H9 (cell line): ENCODE measurements around the gene ERCC8. TPM values are rescaled to one million over a fixed set of nuclear protein-coding genes. Genes with fewer than 3 reads are reported as not detected.
A peak's percentile ranks its signal among the peaks of the same experiment; 100 is the strongest.

Experiments used
- DNase-seq: peaks from one replicate; pipeline ENCODE4 v3.0.0-alpha.2; 2017
- H2AFZ ChIP-seq: one replicate; pipeline ENCODE4 v1.6.1; 2013; ENCODE audit warnings: mild to moderate bottlenecking, low read length, control low read depth, moderate library complexity
- H2AK5ac ChIP-seq: 2 replicates; pipeline ENCODE4 v1.6.1; 2013; ENCODE audit warnings: low read length, control low read depth, mixed read lengths; ENCODE audit not compliant: insufficient read length
- H2BK120ac ChIP-seq: one replicate; pipeline ENCODE4 v1.6.1; 2013; ENCODE audit warnings: low read depth, mild to moderate bottlenecking, low read length, control low read depth, inconsistent platforms; ENCODE audit not compliant: poor library complexity, severe bottlenecking
- H2BK12ac ChIP-seq: 2 replicates; pipeline ENCODE4 v1.6.1; 2013; ENCODE audit warnings: low read length, control low read depth, mixed read lengths, low read depth; ENCODE audit not compliant: insufficient read length
- H2BK15ac ChIP-seq: 2 replicates; pipeline ENCODE4 v1.6.1; 2013; ENCODE audit warnings: low read depth, low read length, control low read depth
- H2BK20ac ChIP-seq: one replicate; pipeline ENCODE4 v1.6.1; 2013; ENCODE audit warnings: low read depth, mild to moderate bottlenecking, low read length, control low read depth, inconsistent platforms; ENCODE audit not compliant: poor library complexity, severe bottlenecking
- H2BK5ac ChIP-seq: 2 replicates; pipeline ENCODE4 v1.6.1; 2013; ENCODE audit warnings: low read length, control low read depth, mixed read lengths; ENCODE audit not compliant: insufficient read length
- H3K14ac ChIP-seq: 2 replicates; pipeline ENCODE4 v1.6.1; 2013; ENCODE audit warnings: low read length, control low read depth; ENCODE audit not compliant: insufficient read depth
- H3K18ac ChIP-seq: 2 replicates; pipeline ENCODE4 v1.6.1; 2013; ENCODE audit warnings: low read depth, mild to moderate bottlenecking, mixed read lengths, low read length, control low read depth; ENCODE audit not compliant: insufficient read length
- H3K23ac ChIP-seq: 2 replicates; pipeline ENCODE4 v1.6.1; 2013; ENCODE audit warnings: low read length, control low read depth, mixed read lengths, low read depth; ENCODE audit not compliant: insufficient read length
- H3K23me2 ChIP-seq: 2 replicates; pipeline ENCODE4 v1.6.1; 2013; ENCODE audit warnings: low read depth, mild to moderate bottlenecking, mixed read lengths, low read length, control low read depth; ENCODE audit not compliant: insufficient read length, poor library complexity, severe bottlenecking
- H3K27ac ChIP-seq: 2 replicates; pipeline ENCODE4 v1.5.1; 2013; ENCODE audit warnings: low read length, control low read depth, mixed read lengths, low read depth; ENCODE audit not compliant: insufficient read length
- H3K27me3 ChIP-seq: 2 replicates; pipeline ENCODE4 v1.6.1; 2013; ENCODE audit warnings: low read length, control low read depth, inconsistent platforms; ENCODE audit not compliant: insufficient read depth
- H3K4ac ChIP-seq: 2 replicates; pipeline ENCODE4 v1.6.1; 2013; ENCODE audit warnings: low read depth, mild to moderate bottlenecking, control low read depth, inconsistent platforms, low read length, moderate library complexity
- H3K4me1 ChIP-seq: 2 replicates; pipeline ENCODE4 v1.6.1; 2013; ENCODE audit warnings: low read length, control low read depth, inconsistent platforms; ENCODE audit not compliant: insufficient read depth
- H3K4me2 ChIP-seq: 2 replicates; pipeline ENCODE4 v1.6.1; 2013; ENCODE audit warnings: low read length, control low read depth, mixed read lengths; ENCODE audit not compliant: insufficient read length, insufficient read depth
- H3K56ac ChIP-seq: 2 replicates; pipeline ENCODE4 v1.6.1; 2013; ENCODE audit warnings: low read depth, mild to moderate bottlenecking, mixed read lengths, low read length, control low read depth; ENCODE audit not compliant: insufficient read length
- H3K79me1 ChIP-seq: 2 replicates; pipeline ENCODE4 v1.6.1; 2013; ENCODE audit warnings: low read depth, mild to moderate bottlenecking, moderate library complexity, low read length, control low read depth, inconsistent platforms; ENCODE audit not compliant: insufficient read depth, poor library complexity, severe bottlenecking
- H3K79me2 ChIP-seq: 2 replicates; pipeline ENCODE4 v1.6.1; 2013; ENCODE audit warnings: low read length, control low read depth, inconsistent platforms; ENCODE audit not compliant: insufficient read depth
- H3K9ac ChIP-seq: 2 replicates; pipeline ENCODE4 v1.6.1; 2013; ENCODE audit warnings: low read length, control low read depth, mixed read lengths; ENCODE audit not compliant: insufficient read length; ENCODE audit errors: extremely low read depth
- H3K9me3 ChIP-seq: one replicate; pipeline ENCODE4 v1.6.1; 2013; ENCODE audit warnings: low read depth, low read length, inconsistent platforms; ENCODE audit not compliant: control insufficient read depth
- H3T11ph ChIP-seq: one replicate; pipeline ENCODE4 v1.6.1; 2013; ENCODE audit warnings: mild to moderate bottlenecking, low read length, control low read depth, inconsistent platforms
- H4K20me1 ChIP-seq: one replicate; pipeline ENCODE4 v1.6.1; 2013; ENCODE audit not compliant: control insufficient read depth, insufficient read length, insufficient read depth
- H4K5ac ChIP-seq: 2 replicates; pipeline ENCODE4 v1.6.1; 2013; ENCODE audit warnings: low read depth, mild to moderate bottlenecking, mixed read lengths, low read length, control low read depth; ENCODE audit not compliant: insufficient read length
- H4K8ac ChIP-seq: replicated peaks from 2 replicates; pipeline ENCODE4 v1.6.1; 2013; ENCODE audit warnings: low read length, control low read depth, mixed read lengths, low read depth; ENCODE audit not compliant: insufficient read length
- H4K91ac ChIP-seq: 2 replicates; pipeline ENCODE4 v1.6.1; 2013; ENCODE audit warnings: low read depth, mild to moderate bottlenecking, moderate library complexity, mixed read lengths, low read length, control low read depth; ENCODE audit not compliant: insufficient read length
- H3K27ac Mint-ChIP-seq, 3 experiments: 2 replicates in 2 of 3; 3 replicates in 1 of 3; pipeline ENCODE4 v1.8.0; 2020 to 2021; ENCODE audit warnings: mixed read lengths in 3 of 3, mild to moderate bottlenecking in 1 of 3, moderate library complexity in 1 of 3
- H3K27me3 Mint-ChIP-seq: 2 replicates; pipeline ENCODE4 v1.8.0; 2021; ENCODE audit warnings: low read depth, mild to moderate bottlenecking, moderate library complexity, mixed read lengths
- H3K36me3 Mint-ChIP-seq, 3 experiments: 2 replicates in 2 of 3; 3 replicates in 1 of 3; pipeline ENCODE4 v1.8.0; 2020 to 2021; ENCODE audit warnings: low read depth in 3 of 3, mixed read lengths in 3 of 3; ENCODE audit not compliant: insufficient read depth in 1 of 3
- H3K4me1 Mint-ChIP-seq, 2 experiments: 2 replicates each; pipeline ENCODE4 v1.8.0; 2020; ENCODE audit warnings: mixed read lengths in 2 of 2
- H3K4me3 Mint-ChIP-seq, 2 experiments: 2 replicates in 1 of 2; 3 replicates in 1 of 2; pipeline ENCODE4 v1.8.0; 2020 to 2021; ENCODE audit warnings: mild to moderate bottlenecking in 2 of 2, mixed read lengths in 2 of 2, moderate library complexity in 1 of 2
- H3K9me3 Mint-ChIP-seq, 2 experiments: 2 replicates in 1 of 2; 3 replicates in 1 of 2; pipeline ENCODE4 v1.8.0; 2020; ENCODE audit warnings: mild to moderate bottlenecking in 2 of 2, mixed read lengths in 2 of 2, moderate library complexity in 1 of 2
- CTCF ChIP-seq: fragments of 200-600 bp; sonication (generic); conservative IDR thresholded peaks from 3 replicates; pipeline ENCODE4 v1.8.0; 2021; ENCODE audit warnings: antibody characterized with exemption, mild to moderate bottlenecking
- WGBS: extraction: QIAGEN DNeasy Blood & Tissue Kit; methylation state at CpG from one replicate; pipeline ENCODE4 v1.1.7; 2013; ENCODE audit warnings: missing lambda C conversion rate, low lambda C conversion rate, mixed read lengths; ENCODE audit not compliant: insufficient read length; ENCODE audit errors: extremely low coverage; 5-methylcytosine and 5-hydroxymethylcytosine counted together
- total RNA-seq: library from RNA; stranded (reverse); gene quantifications from 2 replicates; pipeline ENCODE4 v1.2.1, GENCODE V29; 2021

ERCC8 gene
- total RNA-seq, 1 experiment from 2014 or later = 18.0 TPM

GRCh38 chr5:60977956-60978737 lies 33.3 kb upstream of the ERCC8 start:
- no peak overlapping the region for H3K27ac ChIP-seq
- H3K14ac ChIP-seq = no peak overlapping the region
- H3K4me1 Mint-ChIP-seq = no peaks in the 10 kb centered on the region
- H4K20me1 ChIP-seq = no peaks in the 10 kb centered on the region
- H3K4me2 ChIP-seq = no peak overlapping the region
- H3T11ph ChIP-seq = no peak overlapping the region
- H2BK15ac ChIP-seq = no peak overlapping the region
- no peak overlapping the region for H2BK120ac ChIP-seq
- peaks cover 2% of the 10 kb centered on the region for H3K23me2 ChIP-seq
- H3K9ac ChIP-seq = no peak overlapping the region
- no peak overlapping the region for H4K8ac ChIP-seq
- no peak overlapping the region for H2BK12ac ChIP-seq
- H3K4ac ChIP-seq = no peak overlapping the region
- no peak overlapping the region for H2BK5ac ChIP-seq
- no peaks in the 10 kb centered on the region for H3K9me3 ChIP-seq
- no peak overlapping the region for H3K4me3 Mint-ChIP-seq
- DNase-seq = no peak
- no peaks in the 10 kb centered on the region for H3K27me3 ChIP-seq
- TF ChIP-seq CTCF = no peak
- no peak overlapping the region for H2BK20ac ChIP-seq
- H3K4me1 ChIP-seq = no peaks in the 10 kb centered on the region
- no peak overlapping the region for H4K91ac ChIP-seq
- H3K18ac ChIP-seq = no peak overlapping the region
- H3K27me3 Mint-ChIP-seq = no peaks in the 10 kb centered on the region
- H3K79me2 ChIP-seq = no peaks in the 10 kb centered on the region
- H3K56ac ChIP-seq = no peak overlapping the region
- no peak overlapping the region for H3K23ac ChIP-seq
- no peak overlapping the region for H4K5ac ChIP-seq
- peaks cover 4 to 15% (median 10%) of the 10 kb centered on the region in 3 experiments; a peak in 6 of 7 replicates for H3K36me3 Mint-ChIP-seq
- peak overlapping the region in 2 of 3 experiments; percentile 8 to 17; a peak in 2 of 7 replicates for H3K27ac Mint-ChIP-seq
- peaks cover 6% of the 10 kb centered on the region for H3K79me1 ChIP-seq
- H2AK5ac ChIP-seq = no peak overlapping the region
- peaks cover 13 to 24% of the 10 kb centered on the region in 2 experiments for H3K9me3 Mint-ChIP-seq
- no CpG with 5 or more reads among the region's 9 CpGs for WGBS
- H2AFZ ChIP-seq = no peak overlapping the region
